Measurements from ENCODE around the gene BMP8B. TPM values are rescaled to one million over a fixed set of nuclear protein-coding genes. Genes with fewer than 3 reads are reported as not detected.

BMP8B gene
- polyA plus RNA-seq, 1 of the 3 experiments (the other 2 are of a cell fraction) = 0.07 TPM

DNA sequence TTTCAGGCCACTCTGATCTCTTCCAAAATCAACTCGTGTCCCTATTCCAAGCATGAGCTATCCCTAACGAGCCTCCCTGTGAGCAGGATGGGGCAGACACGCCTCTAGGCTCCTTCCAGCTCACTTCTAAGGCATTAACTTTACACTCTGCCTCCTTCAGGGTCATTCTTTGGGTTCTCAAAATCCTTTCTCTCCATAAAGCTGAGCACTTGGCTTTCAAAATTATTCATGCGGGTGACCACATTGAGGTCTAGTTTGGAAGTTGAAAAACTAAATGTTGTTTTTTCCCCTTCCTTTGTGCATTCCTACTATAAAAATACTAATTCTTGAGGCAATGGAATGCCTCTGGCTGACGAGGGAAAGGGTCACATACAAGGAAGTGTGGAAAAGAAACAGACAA is 33.5 kb upstream of the BMP8B start (continued):
- TF ChIP-seq, protein P1, sequence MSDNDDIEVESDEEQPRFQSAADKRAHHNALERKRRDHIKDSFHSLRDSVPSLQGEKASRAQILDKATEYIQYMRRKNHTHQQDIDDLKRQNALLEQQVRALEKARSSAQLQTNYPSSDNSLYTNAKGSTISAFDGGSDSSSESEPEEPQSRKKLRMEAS (IDR thresholded peaks at IDR 0.05; ENCODE audit: low read depth) = no peak
- TF ChIP-seq, protein P2, sequence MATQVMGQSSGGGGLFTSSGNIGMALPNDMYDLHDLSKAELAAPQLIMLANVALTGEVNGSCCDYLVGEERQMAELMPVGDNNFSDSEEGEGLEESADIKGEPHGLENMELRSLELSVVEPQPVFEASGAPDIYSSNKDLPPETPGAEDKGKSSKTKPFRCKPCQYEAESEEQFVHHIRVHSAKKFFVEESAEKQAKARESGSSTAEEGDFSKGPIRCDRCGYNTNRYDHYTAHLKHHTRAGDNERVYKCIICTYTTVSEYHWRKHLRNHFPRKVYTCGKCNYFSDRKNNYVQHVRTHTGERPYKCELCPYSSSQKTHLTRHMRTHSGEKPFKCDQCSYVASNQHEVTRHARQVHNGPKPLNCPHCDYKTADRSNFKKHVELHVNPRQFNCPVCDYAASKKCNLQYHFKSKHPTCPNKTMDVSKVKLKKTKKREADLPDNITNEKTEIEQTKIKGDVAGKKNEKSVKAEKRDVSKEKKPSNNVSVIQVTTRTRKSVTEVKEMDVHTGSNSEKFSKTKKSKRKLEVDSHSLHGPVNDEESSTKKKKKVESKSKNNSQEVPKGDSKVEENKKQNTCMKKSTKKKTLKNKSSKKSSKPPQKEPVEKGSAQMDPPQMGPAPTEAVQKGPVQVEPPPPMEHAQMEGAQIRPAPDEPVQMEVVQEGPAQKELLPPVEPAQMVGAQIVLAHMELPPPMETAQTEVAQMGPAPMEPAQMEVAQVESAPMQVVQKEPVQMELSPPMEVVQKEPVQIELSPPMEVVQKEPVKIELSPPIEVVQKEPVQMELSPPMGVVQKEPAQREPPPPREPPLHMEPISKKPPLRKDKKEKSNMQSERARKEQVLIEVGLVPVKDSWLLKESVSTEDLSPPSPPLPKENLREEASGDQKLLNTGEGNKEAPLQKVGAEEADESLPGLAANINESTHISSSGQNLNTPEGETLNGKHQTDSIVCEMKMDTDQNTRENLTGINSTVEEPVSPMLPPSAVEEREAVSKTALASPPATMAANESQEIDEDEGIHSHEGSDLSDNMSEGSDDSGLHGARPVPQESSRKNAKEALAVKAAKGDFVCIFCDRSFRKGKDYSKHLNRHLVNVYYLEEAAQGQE (IDR thresholded peaks at IDR 0.05; ENCODE audit: low read depth, low read length) = no peak
- no peak for TF ChIP-seq RAD21 (IDR thresholded peaks at IDR 0.05; ENCODE audit: low read length)
- TF ChIP-seq FOXJ3 (CRISPR knock-in tag; IDR thresholded peaks at IDR 0.05) = no peak
- TF ChIP-seq, protein P3, sequence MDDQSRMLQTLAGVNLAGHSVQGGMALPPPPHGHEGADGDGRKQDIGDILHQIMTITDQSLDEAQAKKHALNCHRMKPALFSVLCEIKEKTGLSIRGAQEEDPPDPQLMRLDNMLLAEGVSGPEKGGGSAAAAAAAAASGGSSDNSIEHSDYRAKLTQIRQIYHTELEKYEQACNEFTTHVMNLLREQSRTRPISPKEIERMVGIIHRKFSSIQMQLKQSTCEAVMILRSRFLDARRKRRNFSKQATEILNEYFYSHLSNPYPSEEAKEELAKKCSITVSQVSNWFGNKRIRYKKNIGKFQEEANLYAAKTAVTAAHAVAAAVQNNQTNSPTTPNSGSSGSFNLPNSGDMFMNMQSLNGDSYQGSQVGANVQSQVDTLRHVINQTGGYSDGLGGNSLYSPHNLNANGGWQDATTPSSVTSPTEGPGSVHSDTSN (IDR thresholded peaks at IDR 0.05) = no peak
- TF ChIP-seq FOXM1 (IDR thresholded peaks at IDR 0.05; ENCODE audit: low read depth) = no peak

DNA sequence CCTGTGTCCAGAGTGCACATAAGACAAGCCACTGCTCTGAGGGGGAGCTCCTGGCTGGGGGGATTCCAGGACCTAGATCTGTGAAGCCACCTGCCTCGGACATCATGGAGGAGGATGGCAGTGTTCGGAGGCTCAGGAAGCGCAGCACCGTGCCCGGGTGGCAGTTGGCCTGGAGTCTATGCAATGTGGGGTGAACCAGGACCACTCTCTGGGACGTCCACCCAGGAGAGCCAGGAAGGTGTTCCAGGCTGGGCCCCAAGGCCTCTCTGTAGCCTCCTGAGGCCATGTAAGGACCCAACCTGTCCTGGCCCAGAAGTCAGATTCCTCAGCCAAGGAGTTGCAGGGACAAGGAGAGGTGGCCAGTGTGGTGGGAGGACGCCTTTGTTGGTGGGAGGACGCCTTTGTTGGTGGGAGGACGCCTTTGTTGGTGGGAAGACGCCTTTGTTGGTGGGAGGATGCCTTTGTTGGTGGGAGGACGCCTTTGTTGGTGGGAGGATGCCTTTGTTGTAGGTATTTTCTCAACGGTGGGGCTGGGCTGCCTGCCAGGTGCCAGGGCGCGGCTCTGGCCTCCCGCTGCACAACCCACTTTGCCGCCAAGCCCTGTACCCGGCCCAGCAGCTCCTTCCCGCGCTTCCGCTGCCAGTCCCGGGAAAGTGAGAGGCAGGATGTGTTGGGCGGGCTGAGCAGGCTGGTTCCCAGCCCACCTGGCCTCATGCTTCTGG is 30.6 kb upstream of the BMP8B start:
- Histone ChIP-seq H3K27me3 (ENCODE audit: insufficient read depth) (no peaks in the 10 kb centered on the region), H2AFZ (ENCODE audit: low read depth) (no peak overlapping the region), H3K4me3 (ENCODE audit: low read depth in 2 of 2, low read length in 1 of 2) (no peak overlapping the region), H3F3A (replicated peaks; ENCODE audit: insufficient read depth) (no peaks in the 10 kb centered on the region), H3K9me2 (no peaks in the 10 kb centered on the region), H3K4me2 (no peak overlapping the region), H3K36me3 (replicated peaks in 1 of 2; ENCODE audit: control insufficient read depth in 1 of 2, insufficient read depth in 2 of 2, low read length in 1 of 2) (no peaks in the 10 kb centered on the region), H3K79me2 (ENCODE audit: insufficient read depth) (no peaks in the 10 kb centered on the region), H3K9me3 (no peaks in the 10 kb centered on the region), H3K27ac (ENCODE audit: low read depth in 2 of 2, low read length in 1 of 2) (no peak overlapping the region), H4K20me1 (ENCODE audit: insufficient read depth) (no peaks in the 10 kb centered on the region), H3K9ac (no peak overlapping the region), H3K4me1 (ENCODE audit: control insufficient read depth in 1 of 2, insufficient read depth in 2 of 2, low read depth in 1 of 2, low read length in 1 of 2) (no peaks in the 10 kb centered on the region)
- ChIA-PET CTCF (interaction anchor here (1.0 to 9.1 kb wide), 7 partner anchors 17 to 213 kb away, joined by 3 to 126 read pairs (median 13); partner anchors contain the start of gene MYCL), POLR2A (no interaction called here)
- DNase-seq = no peak
- WGBS (ENCODE audit: low lambda C conversion rate) = 78% methylated on average over 16 of the region's 22 CpGs
- TF ChIP-seq RXRA (IDR thresholded peaks at IDR 0.05; ENCODE audit: borderline replicate concordance, low read depth) = no peak
- no peak for TF ChIP-seq TCF12 (IDR thresholded peaks at IDR 0.05)
- no peak for TF ChIP-seq NFIC (IDR thresholded peaks at IDR 0.05; ENCODE audit: borderline replicate concordance)
- TF ChIP-seq GABPA (IDR thresholded peaks at IDR 0.05; ENCODE audit: low read depth) = no peak
- no peak for TF ChIP-seq EZH2phosphoT487 (IDR thresholded peaks at IDR 0.05; ENCODE audit: borderline replicate concordance, low read depth)
- no peak for TF ChIP-seq RCOR1 (IDR thresholded peaks at IDR 0.05; ENCODE audit: low read length)
- TF ChIP-seq RFX5 (IDR thresholded peaks at IDR 0.05; ENCODE audit: low read length) = no peak
- no peak for TF ChIP-seq YY1 (IDR thresholded peaks at IDR 0.05; ENCODE audit: low read depth)
- TF ChIP-seq TAF1 (IDR thresholded peaks at IDR 0.05; ENCODE audit: borderline replicate concordance, low read depth, low read length) = no peak
- no peak for TF ChIP-seq SIN3A (IDR thresholded peaks at IDR 0.05; ENCODE audit: borderline replicate concordance, low read depth, low read length)
- no peak for TF ChIP-seq ELF1 (IDR thresholded peaks at IDR 0.05)
- TF ChIP-seq TEAD4 (IDR thresholded peaks at IDR 0.05; ENCODE audit: borderline replicate concordance, insufficient read depth) = no peak
- TF ChIP-seq, protein P3 (IDR thresholded peaks at IDR 0.05) = no peak
- TF ChIP-seq POLR2AphosphoS5 (IDR thresholded peaks at IDR 0.05; ENCODE audit: low read depth, low read length) = no peak
